Testis (tissue), 3 donors: ENCODE measurements around the gene CELF2. TPM values are rescaled to one million over a fixed set of nuclear protein-coding genes. Genes with fewer than 3 reads are reported as not detected.
A peak's percentile ranks its signal among the peaks of the same experiment; 100 is the strongest.

Source experiments
- DNase-seq: peaks from one replicate; pipeline ENCODE4 v3.0.0-alpha.2; 2019
- H3K27ac ChIP-seq, 2 donors: fragments of 200-600 bp; sonication (generic); one replicate each; pipeline ENCODE4 v1.5.1; 2019
- H3K27me3 ChIP-seq: fragments of 200-600 bp; sonication (generic); one replicate; pipeline ENCODE4 v1.5.1; 2019
- H3K36me3 ChIP-seq: fragments of 200-600 bp; sonication (generic); one replicate; pipeline ENCODE4 v1.5.1; 2017; ENCODE audit warnings: low read depth; ENCODE audit errors: missing control alignments
- H3K4me1 ChIP-seq: fragments of 200-600 bp; sonication (generic); one replicate; pipeline ENCODE4 v1.5.1; 2019
- H3K4me3 ChIP-seq, 2 donors: fragments of 200-600 bp; sonication (generic); one replicate each; pipeline ENCODE4 v1.5.1; 2017 to 2019
- H3K9me3 ChIP-seq: fragments of 200-600 bp; sonication (generic); one replicate; pipeline ENCODE4 v1.5.1; 2017
- CTCF ChIP-seq, 3 experiments: fragments of 450-650 bp in 2 of 3; fragments of 200-600 bp in 1 of 3; sonication (generic) in 1 of 3; IDR thresholded peaks; one replicate each; pipeline ENCODE4 v1.5.1; 2016 to 2019; ENCODE audit warnings: antibody characterized with exemption in 3 of 3, mild to moderate bottlenecking in 2 of 3, moderate library complexity in 1 of 3
- POLR2A ChIP-seq: fragments of 450-650 bp; IDR thresholded peaks from one replicate; pipeline ENCODE4 v1.6.1; 2017; ENCODE audit warnings: antibody characterized with exemption, mild to moderate bottlenecking, moderate library complexity
- WGBS, 2 donors: methylation state at CpG; one replicate each; pipeline ENCODE4 v1.1.5; 2018; 5-methylcytosine and 5-hydroxymethylcytosine counted together
- intact Hi-C: fragments of 100-400 bp; cut with DNase I; formaldehyde crosslinking; loops from one replicate; pipeline ENCODE4 v1.15.1; 2023; ENCODE audit warnings: low total_unique reads
- polyA plus RNA-seq: library from polyadenylated mRNA; stranded (reverse); fragments of 350-450 nt; fragmentation: Illumina TruSeq; extraction: RNeasy Lipid Tissue Mini Kit (QIAGEN cat#74804); gene quantifications from one replicate; pipeline ENCODE4 v1.2.3, GENCODE V29; 2014; ENCODE audit warnings: low read depth, low replicate concordance; ENCODE audit not compliant: insufficient read depth
- total RNA-seq, 2 donors: library from RNA; depleted of rRNA; stranded (reverse); fragments of >200 nt; gene quantifications; one replicate each; pipeline ENCODE4 v1.2.3, GENCODE V29; 2016

The CELF2 gene
- total and polyA plus RNA-seq, 3 donors from 2014 or later, result 17.5 to 41.6 (median 27.8) TPM

- no peak for TF ChIP-seq POLR2A
- H3K4me3 ChIP-seq, result no peak overlapping the region
- no peaks in the 10 kb centered on the region for H3K9me3 ChIP-seq
- no peak for DNase-seq
- H3K36me3 ChIP-seq, result no peaks in the 10 kb centered on the region
- intact Hi-C loops, result no loop called here
- WGBS, 2 donors, result 86 to 89% methylated on average over 5 of the region's 5 CpGs
- H3K27me3 ChIP-seq, result no peaks in the 10 kb centered on the region
- H3K4me1 ChIP-seq, result no peaks in the 10 kb centered on the region
- no peak overlapping the region for H3K27ac ChIP-seq
Observed at GRCh38 chr10:11002485-11002884, 15.2 kb upstream of the CELF2 start.

GRCh38 chr10:11002916-11003315 is 14.8 kb upstream of the CELF2 start:
- 94 to 96% methylated on average over 3 of the region's 3 CpGs for WGBS, 2 donors
- H3K27me3 ChIP-seq, result no peaks in the 10 kb centered on the region
- no peak overlapping the region for H3K27ac ChIP-seq
- intact Hi-C loops, result no loop called here
- H3K4me3 ChIP-seq, result no peak overlapping the region
- no peaks in the 10 kb centered on the region for H3K9me3 ChIP-seq
- H3K4me1 ChIP-seq, result no peaks in the 10 kb centered on the region
- no peak for TF ChIP-seq POLR2A
- no peak for TF ChIP-seq CTCF (IDR thresholded peaks at IDR 0.05)
- no peaks in the 10 kb centered on the region for H3K36me3 ChIP-seq
- no peak for DNase-seq

GRCh38 chr10:11003679-11004078 is 14.0 kb upstream of the CELF2 start:
- intact Hi-C loops, result no loop called here
- TF ChIP-seq CTCF (IDR thresholded peaks at IDR 0.05) (no peak), POLR2A (no peak)

GRCh38 chr10:11004144-11005077 is 13.3 kb upstream of the CELF2 start:
- DNase-seq, result no peak
- TF ChIP-seq CTCF (IDR thresholded peaks at IDR 0.05) (peak in 1 of 3 experiments; percentile 8), POLR2A (no peak)
- Histone ChIP-seq H3K27ac (no peak overlapping the region), H3K4me3 (no peak overlapping the region), H3K27me3 (no peaks in the 10 kb centered on the region), H3K4me1 (no peaks in the 10 kb centered on the region), H3K9me3 (no peaks in the 10 kb centered on the region), H3K36me3 (no peaks in the 10 kb centered on the region)
- intact Hi-C loops, result no loop called here
- 92 to 93% methylated on average over 15 of the region's 15 CpGs for WGBS, 2 donors

More at GRCh38 chr10:11003679-11004078, 14.0 kb upstream of the CELF2 start:
- Histone ChIP-seq H3K4me3 (no peak overlapping the region), H3K27me3 (no peaks in the 10 kb centered on the region), H3K9me3 (no peaks in the 10 kb centered on the region), H3K27ac (no peak overlapping the region), H3K36me3 (no peaks in the 10 kb centered on the region), H3K4me1 (no peaks in the 10 kb centered on the region)
- WGBS, 2 donors, result 85 to 95% methylated on average over 4 of the region's 4 CpGs
- no peak for DNase-seq

- no peaks in the 10 kb centered on the region for H3K4me1 ChIP-seq
- DNase-seq, result no peak
- H3K9me3 ChIP-seq, result no peaks in the 10 kb centered on the region
- WGBS, 2 donors, result 85 to 91% methylated on average over 9 of the region's 9 CpGs
- no peak overlapping the region for H3K4me3 ChIP-seq
- H3K36me3 ChIP-seq, result no peaks in the 10 kb centered on the region
- no peak overlapping the region for H3K27ac ChIP-seq
- intact Hi-C loops, result no loop called here
- TF ChIP-seq POLR2A (no peak), CTCF (IDR thresholded peaks at IDR 0.05) (no peak)
- H3K27me3 ChIP-seq, result no peaks in the 10 kb centered on the region
Observed at GRCh38 chr10:11005725-11006427, 11.8 kb upstream of the CELF2 start.
